Mammary epithelial cell (primary cell): Measurements from ENCODE around the gene TIAL1.

ENCODE experiments used
- CTCF ChIP-seq, 2 donors: IDR thresholded peaks in 1 of 2; conservative IDR thresholded peaks in 1 of 2; 2 replicates each; pipeline ENCODE4 v1.5.1; 2011 to 2012; ENCODE audit warnings: inconsistent platforms in 2 of 2, low read length in 2 of 2, mild to moderate bottlenecking in 2 of 2, control low read depth in 1 of 2, low read depth in 1 of 2; ENCODE audit not compliant: insufficient read depth in 1 of 2; ENCODE audit errors: extremely low read depth in 1 of 2
- EZH2 ChIP-seq: IDR thresholded peaks from 2 replicates; pipeline ENCODE4 v1.6.1; 2012; ENCODE audit warnings: low read length, inconsistent platforms, borderline replicate concordance

DNA sequence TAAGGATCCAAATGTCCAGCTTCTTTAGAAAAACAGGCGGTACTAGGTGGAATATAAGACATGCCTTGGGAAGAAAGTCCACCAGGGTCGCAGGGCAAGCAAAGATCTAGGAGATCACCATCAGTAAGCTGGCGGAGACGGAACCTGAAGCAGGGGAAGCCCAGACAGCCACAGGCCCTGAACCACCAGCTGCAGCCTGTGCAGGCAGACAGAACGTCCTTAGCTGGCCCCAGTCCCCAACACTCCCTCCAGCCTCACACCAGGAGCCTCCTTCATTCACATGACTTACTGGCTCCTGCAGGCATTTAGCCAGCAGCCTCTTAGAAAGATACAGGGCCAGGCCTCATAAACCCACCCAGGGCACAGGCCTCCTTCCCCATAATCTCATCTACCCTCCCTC, 71.6 kb downstream of the TIAL1 start:
- TF ChIP-seq CTCF (conservative IDR thresholded peaks at IDR 0.05 in 1 of 2, IDR thresholded peaks at IDR 0.05 in 1 of 2; ENCODE audit: extremely low read depth in 1 of 2, insufficient read depth in 1 of 2, low read depth in 1 of 2, low read length in 2 of 2), result no peak
- TF ChIP-seq EZH2, result no peak
